ENCODE results near the gene PRPF8. TPM values are rescaled to one million over a fixed set of nuclear protein-coding genes. Genes with fewer than 3 reads are reported as not detected.
A peak's percentile ranks its signal among the peaks of the same experiment; 100 is the strongest.

PRPF8 gene
- total and polyA plus RNA-seq, 2 of the 8 experiments (the other 6 are each of a cell fraction or from before 2014, with no cell fraction given) = 329 to 337 TPM

GRCh38 chr17:1703063-1703462, 18.4 kb upstream of the PRPF8 start:
- Histone ChIP-seq H2BK15ac (ENCODE audit: low read length) (no peak overlapping the region), H3K4me2 (ENCODE audit: insufficient read depth in 1 of 2, low read depth in 2 of 2, low read length in 2 of 2) (no peak overlapping the region), H3K56ac (replicated peaks; ENCODE audit: insufficient read length, low read depth, low read length) (no peak overlapping the region), H3K14ac (ENCODE audit: insufficient read length) (no peak overlapping the region), H3K79me2 (ENCODE audit: control insufficient read depth in 1 of 2, insufficient read depth in 2 of 2, low read length in 2 of 2) (no peaks in the 10 kb centered on the region), H3K9me3 (ENCODE audit: insufficient read depth in 2 of 2, low read depth in 1 of 2, low read length in 1 of 2) (no peaks in the 10 kb centered on the region), H2BK20ac (ENCODE audit: low read length) (0 out of 2 replicates have a peak overlapping the region, but pooled peaks have one; percentile 61), H3K27ac (ENCODE audit: low read depth, low read length) (no peak overlapping the region), H3K9ac (replicated peaks in 1 of 4; ENCODE audit: extremely low read depth in 1 of 4, low read depth in 3 of 4, low read length in 3 of 4) (no peak overlapping the region), H3K79me1 (ENCODE audit: low read depth, low read length) (no peaks in the 10 kb centered on the region), H2BK5ac (ENCODE audit: low read depth, low read length) (no peak overlapping the region), H2AK5ac (ENCODE audit: low read depth, low read length) (no peak overlapping the region), H3K27me3 (replicated peaks in 1 of 4; ENCODE audit: control insufficient read depth in 3 of 4, extremely low read depth in 1 of 4, insufficient read depth in 3 of 4, low read length in 3 of 4) (no peaks in the 10 kb centered on the region), H3K18ac (ENCODE audit: extremely low read depth, low read length) (no peak overlapping the region), H4K8ac (ENCODE audit: extremely low read depth, insufficient read depth, low read length) (no peak overlapping the region), H4K5ac (ENCODE audit: insufficient read length, low read depth, low read length) (no peak overlapping the region), H3K23ac (ENCODE audit: insufficient read length) (no peak overlapping the region), H4K20me1 (replicated peaks in 1 of 2; ENCODE audit: control insufficient read depth in 1 of 2, insufficient read depth in 2 of 2, low read length in 2 of 2) (no peaks in the 10 kb centered on the region), H3K4me1 (replicated peaks in 1 of 4; ENCODE audit: control insufficient read depth in 3 of 4, insufficient read depth in 4 of 4, low read length in 3 of 4) (no peaks in the 10 kb centered on the region), H2AFZ (ENCODE audit: low read length) (no peak overlapping the region), H2BK12ac (ENCODE audit: low read depth, low read length) (no peak overlapping the region), H4K91ac (replicated peaks; ENCODE audit: insufficient read length, low read length) (no peak overlapping the region), H3K4ac (replicated peaks; ENCODE audit: insufficient read length, low read depth, low read length) (no peak overlapping the region), H3K36me3 (ENCODE audit: control insufficient read depth in 2 of 4, insufficient read depth in 4 of 4, low read length in 3 of 4) (no peaks in the 10 kb centered on the region), H3K23me2 (ENCODE audit: low read depth, low read length) (no peaks in the 10 kb centered on the region), H2BK120ac (replicated peaks; ENCODE audit: low read depth, low read length) (no peak overlapping the region), H3K4me3 (ENCODE audit: extremely low read depth in 1 of 4, insufficient read depth in 2 of 4, low read depth in 3 of 4, low read length in 4 of 4) (no peak overlapping the region)
- FAIRE-seq = no peak
- ChIA-PET CTCF (ENCODE audit: partially characterized antibody) (interaction anchor here (0.5 to 1.2 kb wide), 2 partner anchors 180 to 270 kb away, joined by 3 read pairs; no protein-coding TSS in a partner anchor), POLR2A (ENCODE audit: partially characterized antibody) (interaction anchor here (0.6 to 1.0 kb wide), 3 partner anchors 12 to 288 kb away, joined by 3 read pairs; no protein-coding TSS in a partner anchor)
- DNase-seq (ENCODE audit: low read depth in 1 of 2, low spot score in 2 of 2) = no peak
- 81% methylated on average over 3 of the region's 4 CpGs; no CpG with 5 or more reads in 1 of the 2 experiments for WGBS, 2 experiments (ENCODE audit: extremely low coverage in 1 of 2, insufficient coverage in 1 of 2, insufficient read length in 1 of 2, insufficient replicate concordance in 2 of 2, low coverage in 1 of 2, low lambda C conversion rate in 2 of 2, missing lambda C conversion rate in 1 of 2)
- TF ChIP-seq SAP30 (IDR thresholded peaks at IDR 0.05; ENCODE audit: insufficient read depth, insufficient replicate concordance, low read length) = no peak
- TF ChIP-seq POLR2A (IDR thresholded peaks at IDR 0.05; ENCODE audit: control extremely low read depth in 1 of 2, low read depth in 2 of 2, low read length in 2 of 2) = no peak
- TF ChIP-seq ATF2 (IDR thresholded peaks at IDR 0.05; ENCODE audit: low read length) = no peak
- TF ChIP-seq KDM1A (IDR thresholded peaks at IDR 0.05; ENCODE audit: borderline replicate concordance, low read length) = no peak
- no peak for TF ChIP-seq SIRT6 (IDR thresholded peaks at IDR 0.05; ENCODE audit: low read length)
- no peak for TF ChIP-seq SP4 (IDR thresholded peaks at IDR 0.05; ENCODE audit: low read length)
- no peak for TF ChIP-seq SIN3A (conservative IDR thresholded peaks at IDR 0.05 in 1 of 2, IDR thresholded peaks at IDR 0.05 in 1 of 2; ENCODE audit: low read depth in 1 of 2, low read length in 2 of 2)
- TF ChIP-seq BACH1 (IDR thresholded peaks at IDR 0.05; ENCODE audit: low read length) = no peak
- no peak for TF ChIP-seq TAF7 (optimal IDR thresholded peaks at IDR 0.05; ENCODE audit: borderline replicate concordance, low read depth, low read length)
- TF ChIP-seq JUN (IDR thresholded peaks at IDR 0.05; ENCODE audit: low read depth, low read length) = no peak
- TF ChIP-seq HDAC6 (IDR thresholded peaks at IDR 0.05; ENCODE audit: low read depth, low read length) = no peak
- no peak for TF ChIP-seq BCL11A (IDR thresholded peaks at IDR 0.05; ENCODE audit: low read depth in 2 of 2, low read length in 2 of 2)
- no peak for TF ChIP-seq CREB1 (IDR thresholded peaks at IDR 0.05)
- TF ChIP-seq CEBPB (IDR thresholded peaks at IDR 0.05; ENCODE audit: low read depth, low read length) = no peak
